Right ventricle myocardium inferior (tissue), 1 donor: ENCODE measurements around the gene PRKCA. TPM values are rescaled to one million over a fixed set of nuclear protein-coding genes. Genes with fewer than 3 reads are reported as not detected.
"Not testable (repeated sequence)": the region's sequence is repeated elsewhere in the genome, so short reads cannot be mapped to it uniquely, and the experiment has no call there.

ENCODE experiments used
- ATAC-seq: fragments of 200-7000 bp; cut with Tn5 transposase; one replicate; pipeline ENCODE4 v1.9.1; 2020; ENCODE audit warnings: mild to moderate bottlenecking, moderate library complexity
- DNase-seq: peaks from one replicate; pipeline ENCODE4 v3.0.0; 2021; ENCODE audit errors: missing footprints
- intact Hi-C: fragments of 100-400 bp; cut with DNase I; formaldehyde crosslinking; loops from one replicate; pipeline ENCODE4 v1.11.0; 2022
- total RNA-seq: library from RNA; stranded (reverse); fragmentation: NEBNext Ultra II Directional; extraction: Animal tissue kit (Norgen Biotek cat#: 25700); gene quantifications from one replicate; pipeline ENCODE4 v1.2.1, GENCODE V29; 2021
- donor health status: DM: no; HTN: yes; CAD: no; lungs with severe emphysema.

PRKCA gene
- total RNA-seq, 1 donor from 2014 or later = 6.9 TPM

GRCh38 chr17:66445229-66445628, 142.8 kb downstream of the PRKCA start:
- ATAC-seq (no peak), DNase-seq (no peak)
- intact Hi-C loops = no loop called here

- intact Hi-C loops = no loop called here
- ATAC-seq (no peak), DNase-seq (no peak)
These were observed 144.0 kb downstream of the PRKCA start for GRCh38 chr17:66446419-66446818.

GRCh38 chr17:66447159-66447558, 144.7 kb downstream of the PRKCA start:
- DNase-seq (no peak), ATAC-seq (no peak)
- intact Hi-C loops = no loop called here

- DNase-seq (no peak), ATAC-seq (no peak)
- intact Hi-C loops = no loop called here
These were observed 145.7 kb downstream of the PRKCA start for GRCh38 chr17:66448026-66448639.

DNA sequence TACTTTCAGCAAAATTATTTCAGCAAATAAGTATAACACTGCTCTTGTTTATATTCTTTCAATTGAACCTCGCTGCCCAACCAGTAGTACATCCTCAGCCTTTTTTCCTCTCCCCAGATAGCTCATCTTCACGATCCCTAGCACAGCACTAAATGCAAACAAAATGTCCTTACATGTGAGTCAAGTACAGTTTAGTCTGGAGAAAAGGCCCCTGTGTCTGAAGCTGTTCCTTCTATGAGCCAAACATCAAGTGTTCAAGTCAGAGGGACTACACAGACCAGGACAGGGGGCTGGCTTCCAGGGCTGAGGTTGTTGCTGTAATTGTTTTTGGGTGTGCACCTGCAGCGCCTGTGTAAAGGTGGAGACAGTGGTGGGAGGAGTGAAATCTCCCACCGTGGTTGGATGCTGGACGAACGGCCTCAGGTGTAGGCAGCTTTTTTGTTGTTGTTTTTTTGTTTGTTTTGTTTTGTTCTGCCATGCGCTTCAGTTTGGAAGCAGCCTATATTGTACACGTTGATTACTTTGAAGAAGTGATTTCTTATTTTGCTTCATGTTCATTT, 147.1 kb downstream of the PRKCA start:
- no peak for ATAC-seq
- DNase-seq = no peak
- intact Hi-C loops = no loop called here

DNA sequence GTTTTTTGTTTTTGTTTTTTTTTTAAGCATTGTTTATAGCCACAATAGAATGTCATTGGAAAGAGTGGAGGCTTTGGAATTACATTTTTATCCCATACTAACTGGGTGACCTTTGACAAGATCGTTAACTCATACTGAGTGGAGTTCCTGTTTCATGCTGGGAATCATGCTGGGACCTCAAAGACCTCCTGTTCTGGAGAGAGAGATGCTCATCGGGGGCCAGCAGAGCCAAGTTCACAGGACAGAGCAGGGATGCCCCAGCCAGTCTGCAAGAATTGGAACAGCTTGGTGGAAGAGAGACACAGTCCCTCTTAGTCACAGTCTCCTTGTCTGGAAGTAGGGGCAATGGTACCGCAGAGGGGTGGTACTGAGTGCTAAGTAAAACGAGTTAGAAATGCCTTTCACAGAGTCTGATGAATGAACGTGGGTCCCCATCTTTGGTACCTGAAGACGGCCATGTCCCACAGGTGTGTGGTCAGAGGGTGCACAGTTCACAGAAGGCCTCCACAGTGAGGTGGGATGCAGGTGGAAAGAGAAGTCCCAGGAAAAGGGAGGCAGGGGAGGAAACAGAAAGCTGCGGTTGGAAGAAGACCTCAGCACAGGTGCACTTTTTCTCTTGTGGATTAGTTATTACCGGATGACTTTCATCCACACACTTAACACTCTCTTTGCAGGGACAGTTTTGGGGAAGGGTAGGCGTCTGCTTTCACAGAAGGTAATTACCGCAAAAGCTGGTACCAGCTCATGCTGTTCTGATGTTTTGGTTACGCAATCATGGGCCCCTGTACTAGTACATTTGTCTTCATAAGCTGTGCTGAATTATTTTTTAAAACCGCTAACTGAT, 147.8 kb downstream of the PRKCA start:
- DNase-seq (no peak), ATAC-seq (no peak)
- intact Hi-C loops = no loop called here

DNA sequence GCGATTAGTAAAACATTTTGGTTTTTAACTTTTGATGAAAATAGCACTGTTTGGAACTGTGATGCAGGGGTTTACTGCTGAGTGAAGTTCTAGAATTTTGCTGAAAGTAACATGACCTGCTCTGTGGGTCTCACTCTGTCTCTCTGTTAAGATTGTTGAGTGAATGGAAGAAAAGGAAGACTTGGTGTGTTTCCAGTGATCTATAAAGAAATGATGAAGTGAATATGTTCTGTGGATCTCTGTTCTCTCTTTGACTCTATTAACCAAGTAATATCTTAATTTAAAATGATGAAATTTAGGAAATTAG, 148.4 kb downstream of the PRKCA start:
- intact Hi-C loops = no loop called here
- DNase-seq (no peak), ATAC-seq (no peak)

DNA sequence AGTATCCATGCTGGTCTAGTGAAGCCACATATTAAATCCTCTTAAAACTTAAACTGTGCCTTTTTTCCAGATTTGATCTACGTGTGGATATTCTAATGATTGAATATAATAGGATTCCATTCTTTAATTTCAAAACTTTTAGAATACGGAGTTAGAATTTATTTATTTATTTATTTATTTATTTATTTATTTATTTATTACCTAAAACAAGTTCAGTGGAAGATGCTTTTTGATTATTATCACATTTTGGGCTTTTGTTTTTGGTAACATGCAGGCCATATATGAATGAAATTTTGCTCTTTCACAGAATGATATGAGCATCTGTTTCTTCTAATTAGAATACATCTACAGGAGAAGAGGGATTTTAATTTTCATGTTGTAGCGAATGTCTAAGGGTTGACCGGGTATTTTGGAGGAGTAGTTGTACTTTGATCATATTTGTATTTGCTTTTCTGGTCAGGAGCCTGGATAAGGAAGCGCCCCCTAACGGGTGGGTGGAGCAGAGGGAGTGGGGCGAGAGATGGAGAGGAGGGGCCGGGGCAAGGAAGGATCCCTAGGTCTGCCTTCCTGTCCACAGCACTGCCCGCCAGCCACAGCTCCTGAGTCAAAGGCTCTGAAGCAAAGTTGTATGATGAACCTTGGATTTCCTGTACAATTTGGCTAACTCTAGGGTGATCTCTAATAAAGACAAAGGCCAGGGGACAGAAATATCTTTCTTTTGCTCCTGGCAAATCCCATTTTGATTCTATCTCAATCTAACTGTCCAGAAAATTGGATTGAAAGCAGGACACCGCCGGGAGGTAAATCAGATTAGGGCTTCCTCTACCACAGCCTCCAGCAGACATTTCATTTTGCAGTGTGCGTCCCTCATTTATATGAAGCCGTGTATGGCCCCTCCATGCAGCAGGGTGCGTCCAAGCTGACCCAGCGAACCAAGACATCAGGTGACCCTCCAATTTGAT, 149.1 kb downstream of the PRKCA start:
- intact Hi-C loops = no loop called here
- no peak for ATAC-seq

DNA sequence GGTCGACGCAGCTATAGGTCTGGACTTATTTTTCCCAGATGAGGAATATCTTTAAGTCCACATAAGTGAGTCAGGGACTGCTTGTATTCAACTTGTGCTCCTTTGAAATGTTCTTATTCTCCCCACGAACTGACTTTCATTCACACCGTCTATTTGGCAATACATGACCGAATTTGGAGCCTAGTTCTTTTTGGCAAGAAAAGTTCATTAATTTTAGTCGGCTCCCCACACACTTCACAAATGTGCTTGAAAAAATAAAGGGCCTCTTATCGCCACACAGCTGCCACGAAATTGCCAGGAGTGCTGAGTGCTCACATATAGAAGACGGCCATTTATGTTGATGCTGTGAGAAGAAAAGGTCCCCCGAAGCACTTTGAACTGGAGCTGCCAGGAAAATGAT, 152.6 kb downstream of the PRKCA start:
- ATAC-seq (no peak), DNase-seq (no peak)
- intact Hi-C loops = no loop called here

More for the DNA sequence above, 149.1 kb downstream of the PRKCA start:
- no peak for DNase-seq

- ATAC-seq, DNase-seq, intact Hi-C loops: not testable (repeated sequence)
These were observed 155.1 kb downstream of the PRKCA start for GRCh38 chr17:66457499-66457898.

GRCh38 chr17:66458782-66459181, 156.4 kb downstream of the PRKCA start:
- intact Hi-C loops = no loop called here
- ATAC-seq (no peak), DNase-seq (no peak)

DNA sequence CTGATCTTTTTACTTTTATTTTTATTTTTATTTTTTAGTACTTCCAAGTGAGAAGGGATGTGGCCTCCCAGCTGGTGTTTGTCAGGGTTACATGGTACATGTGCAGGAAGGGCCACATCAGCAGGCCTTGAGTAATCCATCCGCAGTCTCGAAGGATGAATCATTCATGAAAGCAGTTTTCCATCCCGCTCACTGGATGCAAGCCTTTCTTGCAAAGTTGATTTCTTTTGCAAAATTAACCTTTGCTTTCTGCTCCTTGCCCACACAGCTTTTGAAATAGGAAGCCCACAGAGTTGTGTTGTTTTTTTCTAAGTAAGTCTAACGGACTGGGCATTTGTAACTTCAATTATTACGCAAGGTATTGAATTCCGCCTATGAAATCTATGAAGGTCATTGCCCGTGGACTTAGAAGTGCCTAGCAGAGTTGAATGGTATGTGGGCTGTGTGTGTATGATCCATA, 157.4 kb downstream of the PRKCA start:
- intact Hi-C loops = no loop called here
- no peak for DNase-seq
- peak; percentile 94 for ATAC-seq

- intact Hi-C loops = no loop called here
- DNase-seq (no peak), ATAC-seq (no peak)
These were observed 158.1 kb downstream of the PRKCA start for GRCh38 chr17:66460558-66460957.

- DNase-seq (no peak), ATAC-seq (no peak)
- intact Hi-C loops = no loop called here
These were observed 159.1 kb downstream of the PRKCA start for GRCh38 chr17:66461343-66461995.

DNA sequence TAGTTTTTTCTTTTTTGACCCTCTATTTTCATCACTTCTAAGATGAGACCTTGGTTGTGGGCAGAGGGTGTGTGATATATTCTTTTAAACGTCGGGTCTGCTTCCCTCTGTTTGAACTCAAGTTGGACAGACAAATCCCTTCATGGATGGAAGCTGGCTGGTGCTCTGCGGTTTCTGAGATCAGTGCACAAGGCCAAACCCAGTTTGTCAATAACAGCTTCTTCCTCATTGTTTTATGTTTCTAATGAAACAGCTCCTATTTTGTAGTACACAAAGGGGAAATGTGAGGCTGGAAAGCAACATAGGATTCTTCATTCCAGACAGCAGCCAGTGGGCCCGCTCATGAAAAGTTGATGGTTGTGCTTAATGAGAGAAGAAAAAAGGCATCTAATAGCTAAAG, 159.6 kb downstream of the PRKCA start:
- ATAC-seq (no peak), DNase-seq (no peak)
- intact Hi-C loops = no loop called here

DNA sequence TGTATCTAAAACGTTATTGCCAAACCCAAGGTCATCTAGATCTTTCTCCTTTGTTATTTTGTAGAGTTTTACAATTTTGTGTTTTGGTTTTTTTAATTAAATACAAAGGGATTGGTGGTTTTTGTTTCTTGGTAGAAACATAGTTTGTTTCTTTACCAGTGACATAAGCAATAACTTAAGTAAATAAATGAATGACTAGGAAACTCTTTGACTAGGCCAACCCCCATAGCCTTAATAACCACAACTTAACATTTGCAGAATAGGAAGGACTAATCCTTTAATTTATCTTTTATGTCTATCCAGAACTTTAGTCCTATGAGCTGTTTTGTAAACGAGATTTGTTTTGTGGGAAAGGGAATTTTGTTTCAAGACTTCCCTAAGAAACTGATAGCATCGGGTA, 162.5 kb downstream of the PRKCA start:
- intact Hi-C loops = no loop called here
- DNase-seq (no peak), ATAC-seq (no peak)

GRCh38 chr17:66465701-66466100, 163.3 kb downstream of the PRKCA start:
- DNase-seq = no peak
- intact Hi-C loops = no loop called here
- ATAC-seq = no peak

DNA sequence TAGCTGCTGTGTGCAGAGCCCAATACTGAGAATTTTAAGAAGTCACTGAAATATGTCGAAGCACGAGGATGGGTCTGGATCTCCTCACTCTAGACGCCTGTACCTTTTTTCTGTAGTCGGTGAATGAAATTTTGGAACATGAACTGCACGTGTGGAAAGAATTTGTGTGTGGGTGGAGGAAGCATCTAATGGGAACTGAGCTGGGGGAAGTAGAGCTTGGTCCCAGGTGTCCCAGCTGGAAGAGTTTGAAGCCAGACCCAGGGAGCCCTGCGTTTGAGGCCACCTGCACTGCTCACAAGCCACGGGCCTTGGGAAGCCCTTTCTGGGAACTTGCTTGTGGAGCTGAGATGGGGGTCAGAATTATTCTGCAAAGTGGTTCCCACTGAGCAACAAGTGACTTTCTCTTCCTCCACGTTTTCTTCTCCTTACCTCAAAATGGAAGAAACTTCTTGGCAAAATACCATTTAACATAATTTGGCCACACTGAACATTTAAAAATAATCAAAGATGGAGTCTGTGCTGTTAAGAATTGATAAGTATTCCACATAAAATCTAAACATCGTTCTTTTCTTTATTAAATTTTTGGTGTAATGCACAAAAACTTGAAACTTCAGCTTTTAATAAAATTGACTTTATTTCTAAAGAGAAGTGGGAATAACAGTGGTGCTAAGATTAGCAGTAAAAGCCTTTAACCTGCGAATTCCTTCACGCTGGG, 163.8 kb downstream of the PRKCA start:
- intact Hi-C loops = no loop called here
- no peak for ATAC-seq
- no peak for DNase-seq
